H1 (cell line): Measurements from ENCODE around the gene OTUD5. TPM values are rescaled to one million over a fixed set of nuclear protein-coding genes. Genes with fewer than 3 reads are reported as not detected.

Source experiments
- CTCF ChIA-PET: fragments of 300-600 bp; sonication (Branson Sonifier 250); formaldehyde crosslinking; loops from one replicate; lab custom pipeline; 2021; ENCODE audit not compliant: partially characterized antibody; lab: Charles Lee
- POLR2A ChIA-PET: fragments of 300-600 bp; sonication (Branson Sonifier 250); formaldehyde crosslinking; loops from one replicate; lab custom pipeline; 2021; ENCODE audit warnings: inconsistent platforms; ENCODE audit not compliant: partially characterized antibody; lab: Charles Lee
- DNase-seq, 2 experiments: peaks; one replicate each; pipeline versions ENCODE4 v3.0.0 to v3.0.0-alpha.2; 2010 to 2022; ENCODE audit warnings: low spot score in 2 of 2, low read depth in 1 of 2, mixed read lengths in 1 of 2
- FAIRE-seq: peaks from 2 replicates; lab custom pipeline; 2011; peaks lifted over from hg19 to GRCh38; lab: Jason Lieb, UNC
- H2AFZ ChIP-seq: 2 replicates; pipeline ENCODE4 v1.8.1; 2012; ENCODE audit warnings: low read length, inconsistent platforms
- H2AK5ac ChIP-seq: 2 replicates; pipeline ENCODE4 v1.6.1; 2013; ENCODE audit warnings: low read depth, low read length
- H2BK120ac ChIP-seq: replicated peaks from 2 replicates; pipeline ENCODE3; 2013; ENCODE audit warnings: low read depth, low read length, inconsistent platforms
- H2BK12ac ChIP-seq: 2 replicates; pipeline ENCODE4 v1.6.1; 2013; ENCODE audit warnings: low read depth, low read length
- H2BK15ac ChIP-seq: 2 replicates; pipeline ENCODE4 v1.6.1; 2013; ENCODE audit warnings: low read length
- H2BK20ac ChIP-seq: 2 replicates; pipeline ENCODE4 v1.6.1; 2013; ENCODE audit warnings: low read length
- H2BK5ac ChIP-seq: 2 replicates; pipeline ENCODE4 v1.6.1; 2013; ENCODE audit warnings: low read depth, low read length
- H3K14ac ChIP-seq: 2 replicates; pipeline ENCODE4 v1.6.1; 2013; ENCODE audit warnings: inconsistent platforms; ENCODE audit not compliant: insufficient read length
- H3K18ac ChIP-seq: 2 replicates; pipeline ENCODE4 v1.6.1; 2013; ENCODE audit warnings: low read length; ENCODE audit errors: extremely low read depth
- H3K23ac ChIP-seq: 2 replicates; pipeline ENCODE4 v1.6.1; 2013; ENCODE audit warnings: inconsistent platforms; ENCODE audit not compliant: insufficient read length
- H3K23me2 ChIP-seq: 2 replicates; pipeline ENCODE4 v1.6.1; 2013; ENCODE audit warnings: low read depth, low read length
- H3K27ac ChIP-seq: 2 replicates; pipeline ENCODE4 v1.6.1; 2011; ENCODE audit warnings: low read depth, low read length, inconsistent platforms
- H3K27me3 ChIP-seq, 4 experiments: replicated peaks in 1 of 4; 1 replicate in 1 of 4; 2 replicates in 3 of 4; pipeline versions ENCODE4 v1.6.1 to v1.8.1; 2011 to 2013; ENCODE audit warnings: low read length in 3 of 4, mild to moderate bottlenecking in 3 of 4, inconsistent platforms in 2 of 4, mixed read lengths in 2 of 4, moderate library complexity in 1 of 4; ENCODE audit not compliant: control insufficient read depth in 3 of 4, insufficient read depth in 3 of 4; ENCODE audit errors: extremely low read depth in 1 of 4
- H3K36me3 ChIP-seq, 4 experiments: 2 replicates each; pipeline versions ENCODE4 v1.6.1 to v1.8.1; 2011 to 2013; ENCODE audit warnings: mild to moderate bottlenecking in 4 of 4, low read length in 3 of 4, moderate library complexity in 2 of 4, control low read depth in 1 of 4, inconsistent platforms in 1 of 4; ENCODE audit not compliant: insufficient read depth in 4 of 4, control insufficient read depth in 2 of 4
- H3K4ac ChIP-seq: replicated peaks from 2 replicates; pipeline ENCODE3; 2013; ENCODE audit warnings: low read length, low read depth, mixed read lengths, inconsistent platforms; ENCODE audit not compliant: insufficient read length
- H3K4me1 ChIP-seq, 4 experiments: replicated peaks in 1 of 4; 1 replicate in 1 of 4; 2 replicates in 3 of 4; pipeline versions ENCODE4 v1.6.1 to v1.8.1; 2011 to 2013; ENCODE audit warnings: low read length in 3 of 4, inconsistent platforms in 2 of 4, mixed read lengths in 1 of 4; ENCODE audit not compliant: insufficient read depth in 4 of 4, control insufficient read depth in 3 of 4
- H3K4me2 ChIP-seq, 2 experiments: 2 replicates each; pipeline versions ENCODE4 v1.6.1 to v1.8.1; 2011 to 2013; ENCODE audit warnings: low read depth in 2 of 2, low read length in 2 of 2, control low read depth in 1 of 2, inconsistent platforms in 1 of 2, mild to moderate bottlenecking in 1 of 2; ENCODE audit not compliant: insufficient read depth in 1 of 2
- H3K4me3 ChIP-seq, 4 experiments: fragments of 200-600, 300-600 bp in 1 of 4; sonication (generic), shearing (Covaris generic), sonication (Bioruptor Twin) in 1 of 4; 2 replicates each; pipeline versions ENCODE4 v1.5.1 to v1.8.1; 2011 to 2016; ENCODE audit warnings: low read length in 4 of 4, low read depth in 3 of 4, control low read depth in 2 of 4, inconsistent platforms in 2 of 4, mild to moderate bottlenecking in 2 of 4, mixed read lengths in 1 of 4, moderate library complexity in 1 of 4; ENCODE audit not compliant: insufficient read depth in 2 of 4; ENCODE audit errors: extremely low read depth in 1 of 4
- H3K56ac ChIP-seq: replicated peaks from 2 replicates; pipeline ENCODE3; 2013; ENCODE audit warnings: low read depth, mild to moderate bottlenecking, mixed read lengths, low read length, inconsistent platforms; ENCODE audit not compliant: insufficient read length
- H3K79me1 ChIP-seq: 2 replicates; pipeline ENCODE4 v1.6.1; 2013; ENCODE audit warnings: low read depth, low read length, control low read depth
- H3K79me2 ChIP-seq, 2 experiments: 2 replicates each; pipeline versions ENCODE4 v1.6.1 to v1.8.1; 2012 to 2013; ENCODE audit warnings: low read length in 2 of 2, mild to moderate bottlenecking in 2 of 2, inconsistent platforms in 1 of 2; ENCODE audit not compliant: insufficient read depth in 2 of 2, control insufficient read depth in 1 of 2
- H3K9ac ChIP-seq, 4 experiments: replicated peaks in 1 of 4; 1 replicate in 1 of 4; 2 replicates in 3 of 4; pipeline versions ENCODE4 v1.6.1 to v1.8.1; 2011 to 2013; ENCODE audit warnings: low read depth in 3 of 4, low read length in 3 of 4, control low read depth in 2 of 4, mild to moderate bottlenecking in 2 of 4, moderate library complexity in 2 of 4, inconsistent platforms in 1 of 4; ENCODE audit errors: extremely low read depth in 1 of 4
- H3K9me3 ChIP-seq, 2 experiments: 2 replicates each; pipeline versions ENCODE4 v1.6.1 to v1.8.1; 2012 to 2013; ENCODE audit warnings: mild to moderate bottlenecking in 2 of 2, moderate library complexity in 2 of 2, control low read depth in 1 of 2, inconsistent platforms in 1 of 2, low read depth in 1 of 2, low read length in 1 of 2, mixed read lengths in 1 of 2; ENCODE audit not compliant: insufficient read depth in 2 of 2
- H4K20me1 ChIP-seq, 2 experiments: replicated peaks in 1 of 2; 2 replicates each; pipeline versions ENCODE3 to v1.8.1; 2011 to 2013; ENCODE audit warnings: inconsistent platforms in 2 of 2, low read length in 2 of 2, mild to moderate bottlenecking in 1 of 2; ENCODE audit not compliant: insufficient read depth in 2 of 2, control insufficient read depth in 1 of 2
- H4K5ac ChIP-seq: 2 replicates; pipeline ENCODE4 v1.6.1; 2013; ENCODE audit warnings: low read length, low read depth, mixed read lengths, inconsistent platforms; ENCODE audit not compliant: insufficient read length
- H4K8ac ChIP-seq: 2 replicates; pipeline ENCODE4 v1.8.0; 2013; ENCODE audit warnings: mild to moderate bottlenecking, moderate library complexity, low read length, inconsistent platforms; ENCODE audit not compliant: insufficient read depth; ENCODE audit errors: extremely low read depth
- H4K91ac ChIP-seq: replicated peaks from 2 replicates; pipeline ENCODE3; 2013; ENCODE audit warnings: low read length, mixed read lengths, inconsistent platforms; ENCODE audit not compliant: insufficient read length
- CEBPB ChIP-seq: IDR thresholded peaks from 2 replicates; pipeline ENCODE4 v1.6.1; 2012; ENCODE audit warnings: low read depth, low read length
- CTBP2 ChIP-seq: IDR thresholded peaks from 2 replicates; pipeline ENCODE4 v1.7.0; 2011; ENCODE audit warnings: borderline replicate concordance, mild to moderate bottlenecking, moderate library complexity, mixed read lengths, low read length; ENCODE audit not compliant: insufficient read depth, insufficient read length
- CTCF ChIP-seq, 3 experiments: IDR thresholded peaks; 1 replicate in 2 of 3; 2 replicates in 1 of 3; pipeline versions ENCODE4 v1.5.1 to v1.6.1; 2011; ENCODE audit warnings: low read length in 3 of 3, mild to moderate bottlenecking in 3 of 3, inconsistent platforms in 2 of 3, low read depth in 1 of 3, moderate library complexity in 1 of 3; ENCODE audit not compliant: insufficient read depth in 1 of 3; ENCODE audit errors: control extremely low read depth in 1 of 3
- HDAC6 ChIP-seq: IDR thresholded peaks from one replicate; pipeline ENCODE4 v1.7.1; 2012; ENCODE audit warnings: low read depth, mild to moderate bottlenecking, inconsistent platforms, low read length, moderate library complexity
- JUND ChIP-seq: IDR thresholded peaks from 2 replicates; pipeline ENCODE4 v1.6.1; 2011; ENCODE audit warnings: mild to moderate bottlenecking, improper control_type of control experiment, low read length
- RFX5 ChIP-seq: IDR thresholded peaks from 2 replicates; pipeline ENCODE4 v1.6.1; 2011; ENCODE audit warnings: low read depth, low read length, improper control_type of control experiment, borderline replicate concordance
- TEAD4 ChIP-seq: IDR thresholded peaks from 2 replicates; pipeline ENCODE4 v1.6.1; 2012; ENCODE audit warnings: low read depth, low read length, inconsistent platforms, mixed read lengths
- ZNF274 ChIP-seq: IDR thresholded peaks from 2 replicates; pipeline ENCODE4 v1.7.0; 2012; ENCODE audit warnings: low read length, borderline replicate concordance; ENCODE audit errors: extremely low read depth
- WGBS, 2 experiments: shearing (Covaris generic) in 1 of 2; methylation state at CpG; one replicate each; pipeline versions ENCODE4 v1.1.6 to v1.1.7; 2013 to 2015; ENCODE audit warnings: low lambda C conversion rate in 2 of 2, mixed read lengths in 2 of 2, inconsistent platforms in 1 of 2, low coverage in 1 of 2, missing lambda C conversion rate in 1 of 2; ENCODE audit not compliant: insufficient replicate concordance in 2 of 2, insufficient coverage in 1 of 2, insufficient read length in 1 of 2; ENCODE audit errors: extremely low coverage in 1 of 2, missing lambda C conversion rate in 1 of 2; 5-methylcytosine and 5-hydroxymethylcytosine counted together
- polyA plus RNA-seq, 7 experiments: library from polyadenylated mRNA; depleted of rRNA in 3 of 7; stranded (reverse) in 5 of 7; unstranded in 2 of 7; fragments of >200 nt in 5 of 7; fragments of 200-250 nt in 2 of 7; gene quantifications; 1 replicate in 5 of 7; 2 replicates in 1 of 7; 4 replicates in 1 of 7; pipeline versions ENCODE4 v1.2.1 to v1.2.3, GENCODE V29; 2011 to 2013; ENCODE audit warnings: missing spikeins in 2 of 7, mixed read lengths in 2 of 7
- total RNA-seq: library from RNA; stranded (reverse); fragmentation: NEBNext Ultra II Directional; extraction: Animal tissue kit (Norgen Biotek cat#: 25700); gene quantifications from 2 replicates; pipeline ENCODE4 v1.2.1, GENCODE V29; 2021
- TF ChIP-seq, protein P1 (sequence below): IDR thresholded peaks from 2 replicates; pipeline ENCODE4 v1.6.1; 2012; ENCODE audit warnings: inconsistent platforms

The OTUD5 gene
- total and polyA plus RNA-seq, 2 of the 8 experiments (the other 6 are each of a cell fraction or from before 2014, with no cell fraction given), result 46.3 to 53.5 TPM

GRCh38 chrX:48960291-48960690 is 2.9 kb upstream of the OTUD5 start:
- no peak overlapping the region for H2BK120ac ChIP-seq
- WGBS, 2 experiments, result no CpG with 5 or more reads among the region's 2 CpGs
- no peak overlapping the region for H3K27ac ChIP-seq
- H4K91ac ChIP-seq, result no peak overlapping the region
- no peak overlapping the region for H2BK20ac ChIP-seq
- no peak overlapping the region for H3K9ac ChIP-seq
- peaks cover 0 to 5% (median 4%) of the 10 kb centered on the region in 4 experiments; a peak in 3 of 8 replicates for H3K36me3 ChIP-seq
- H2BK5ac ChIP-seq, result no peak overlapping the region
- ChIA-PET CTCF (no interaction called here), POLR2A (interaction anchor here (6.7 kb wide), 1 partner anchor 11 kb away, joined by 70 read pairs; the partner anchor contains the start of gene KCND1)
- peaks cover 4% of the 10 kb centered on the region; the same call in 1 of the 2 replicates for H3K23me2 ChIP-seq
- no peak overlapping the region for H3K23ac ChIP-seq
- FAIRE-seq (no peak), DNase-seq (no peak)
- H4K20me1 ChIP-seq, result no peaks in the 10 kb centered on the region
- H3K9me3 ChIP-seq, result no peaks in the 10 kb centered on the region
- H4K5ac ChIP-seq, result no peak overlapping the region
- H2AFZ ChIP-seq, result no peak overlapping the region
- no peak overlapping the region for H3K18ac ChIP-seq
- H3K14ac ChIP-seq, result no peak overlapping the region
- H3K79me2 ChIP-seq, result peaks cover 15 to 18% of the 10 kb centered on the region in 2 experiments; a peak in 3 of 4 replicates
- no peak overlapping the region for H3K4me2 ChIP-seq
- no peak overlapping the region for H3K4me3 ChIP-seq
- peaks cover 0 to 7% (median 2%) of the 10 kb centered on the region in 4 experiments; a peak in 4 of 7 replicates for H3K4me1 ChIP-seq
- H2AK5ac ChIP-seq, result no peak overlapping the region
- H3K4ac ChIP-seq, result no peak overlapping the region
- no peak overlapping the region for H4K8ac ChIP-seq
- H3K56ac ChIP-seq, result no peak overlapping the region
- no peaks in the 10 kb centered on the region for H3K27me3 ChIP-seq
- H2BK15ac ChIP-seq, result no peak overlapping the region
- H3K79me1 ChIP-seq, result 0 out of 2 replicates have a peak, but pooled peaks cover 3% of the 10 kb centered on the region
- H2BK12ac ChIP-seq, result no peak overlapping the region
- TF ChIP-seq ZNF274, result no peak
- no peak for TF ChIP-seq RFX5
- TF ChIP-seq TEAD4, result no peak
- no peak for TF ChIP-seq CTBP2
- no peak for TF ChIP-seq JUND
- no peak for TF ChIP-seq HDAC6
- TF ChIP-seq, protein P1, sequence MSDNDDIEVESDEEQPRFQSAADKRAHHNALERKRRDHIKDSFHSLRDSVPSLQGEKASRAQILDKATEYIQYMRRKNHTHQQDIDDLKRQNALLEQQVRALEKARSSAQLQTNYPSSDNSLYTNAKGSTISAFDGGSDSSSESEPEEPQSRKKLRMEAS, result no peak
- TF ChIP-seq CTCF (IDR thresholded peaks at IDR 0.05; ENCODE audit: control extremely low read depth in 1 of 3, insufficient read depth in 1 of 3, low read depth in 1 of 3, low read length in 3 of 3), result no peak
- TF ChIP-seq CEBPB, result no peak
